GM12865 (cell line): ENCODE results near the gene RELB.

Experiments used
- DNase-seq: peaks from one replicate; pipeline ENCODE4 v3.0.0; 2010; ENCODE audit warnings: low read depth
- H3K4me3 ChIP-seq: 2 replicates; pipeline ENCODE4 v1.5.1; 2011; ENCODE audit warnings: mild to moderate bottlenecking, low read depth, low read length, control low read depth
- TF ChIP-seq, protein P1 (sequence below): IDR thresholded peaks from 2 replicates; pipeline ENCODE4 v1.5.1; 2011; ENCODE audit warnings: low read length, control low read depth, low read depth, inconsistent platforms; ENCODE audit not compliant: insufficient read depth; ENCODE audit errors: missing control alignments

Gene RELB, protein sequence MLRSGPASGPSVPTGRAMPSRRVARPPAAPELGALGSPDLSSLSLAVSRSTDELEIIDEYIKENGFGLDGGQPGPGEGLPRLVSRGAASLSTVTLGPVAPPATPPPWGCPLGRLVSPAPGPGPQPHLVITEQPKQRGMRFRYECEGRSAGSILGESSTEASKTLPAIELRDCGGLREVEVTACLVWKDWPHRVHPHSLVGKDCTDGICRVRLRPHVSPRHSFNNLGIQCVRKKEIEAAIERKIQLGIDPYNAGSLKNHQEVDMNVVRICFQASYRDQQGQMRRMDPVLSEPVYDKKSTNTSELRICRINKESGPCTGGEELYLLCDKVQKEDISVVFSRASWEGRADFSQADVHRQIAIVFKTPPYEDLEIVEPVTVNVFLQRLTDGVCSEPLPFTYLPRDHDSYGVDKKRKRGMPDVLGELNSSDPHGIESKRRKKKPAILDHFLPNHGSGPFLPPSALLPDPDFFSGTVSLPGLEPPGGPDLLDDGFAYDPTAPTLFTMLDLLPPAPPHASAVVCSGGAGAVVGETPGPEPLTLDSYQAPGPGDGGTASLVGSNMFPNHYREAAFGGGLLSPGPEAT

GRCh38 chr19:45001087-45001739, at the start of gene RELB:
Gene RELB, plus strand, starts transcription at chr19:45001464. Its CDS starts 116 bp downstream, at chr19:45001580.
- DNase-seq, result peak; percentile 94
- TF ChIP-seq, protein P1, sequence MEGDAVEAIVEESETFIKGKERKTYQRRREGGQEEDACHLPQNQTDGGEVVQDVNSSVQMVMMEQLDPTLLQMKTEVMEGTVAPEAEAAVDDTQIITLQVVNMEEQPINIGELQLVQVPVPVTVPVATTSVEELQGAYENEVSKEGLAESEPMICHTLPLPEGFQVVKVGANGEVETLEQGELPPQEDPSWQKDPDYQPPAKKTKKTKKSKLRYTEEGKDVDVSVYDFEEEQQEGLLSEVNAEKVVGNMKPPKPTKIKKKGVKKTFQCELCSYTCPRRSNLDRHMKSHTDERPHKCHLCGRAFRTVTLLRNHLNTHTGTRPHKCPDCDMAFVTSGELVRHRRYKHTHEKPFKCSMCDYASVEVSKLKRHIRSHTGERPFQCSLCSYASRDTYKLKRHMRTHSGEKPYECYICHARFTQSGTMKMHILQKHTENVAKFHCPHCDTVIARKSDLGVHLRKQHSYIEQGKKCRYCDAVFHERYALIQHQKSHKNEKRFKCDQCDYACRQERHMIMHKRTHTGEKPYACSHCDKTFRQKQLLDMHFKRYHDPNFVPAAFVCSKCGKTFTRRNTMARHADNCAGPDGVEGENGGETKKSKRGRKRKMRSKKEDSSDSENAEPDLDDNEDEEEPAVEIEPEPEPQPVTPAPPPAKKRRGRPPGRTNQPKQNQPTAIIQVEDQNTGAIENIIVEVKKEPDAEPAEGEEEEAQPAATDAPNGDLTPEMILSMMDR, result no peak
- peak within 1 kb of the TSS; percentile 73 for H3K4me3 ChIP-seq

DNA sequence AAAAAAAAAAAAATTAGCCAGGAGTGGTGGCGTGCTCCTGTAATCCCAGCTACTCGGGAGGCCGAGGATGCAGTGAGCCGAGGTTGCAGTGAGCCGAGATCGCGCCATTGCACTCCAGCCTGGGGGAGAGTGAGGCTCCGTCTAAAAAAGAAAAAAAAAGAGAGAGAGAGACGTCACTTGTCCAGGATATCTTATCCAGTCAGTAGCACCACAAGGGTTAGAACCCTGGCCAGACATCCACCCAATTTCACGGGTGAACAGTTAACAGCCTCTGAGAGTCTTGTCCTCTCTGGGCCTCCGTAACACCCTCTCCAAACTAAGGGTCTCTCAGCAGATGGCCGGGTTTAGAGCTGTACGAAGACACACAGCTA, 47.0 kb upstream of the RELB start:
- peak overlapping the region; percentile 79 for H3K4me3 ChIP-seq
- TF ChIP-seq, protein P1, result no peak
- no peak for DNase-seq

- peak within 1 kb of the TSS; percentile 79 for H3K4me3 ChIP-seq
- TF ChIP-seq, protein P1, result no peak
- DNase-seq, result peak; percentile 98
These were observed 46.4 kb upstream of the RELB start, which contains the start of gene CLPTM1 for GRCh38 chr19:44954649-44955504. Gene CLPTM1, plus strand, starts transcription at chr19:44955380. Its CDS starts 16 bp downstream, at chr19:44955396.

DNA sequence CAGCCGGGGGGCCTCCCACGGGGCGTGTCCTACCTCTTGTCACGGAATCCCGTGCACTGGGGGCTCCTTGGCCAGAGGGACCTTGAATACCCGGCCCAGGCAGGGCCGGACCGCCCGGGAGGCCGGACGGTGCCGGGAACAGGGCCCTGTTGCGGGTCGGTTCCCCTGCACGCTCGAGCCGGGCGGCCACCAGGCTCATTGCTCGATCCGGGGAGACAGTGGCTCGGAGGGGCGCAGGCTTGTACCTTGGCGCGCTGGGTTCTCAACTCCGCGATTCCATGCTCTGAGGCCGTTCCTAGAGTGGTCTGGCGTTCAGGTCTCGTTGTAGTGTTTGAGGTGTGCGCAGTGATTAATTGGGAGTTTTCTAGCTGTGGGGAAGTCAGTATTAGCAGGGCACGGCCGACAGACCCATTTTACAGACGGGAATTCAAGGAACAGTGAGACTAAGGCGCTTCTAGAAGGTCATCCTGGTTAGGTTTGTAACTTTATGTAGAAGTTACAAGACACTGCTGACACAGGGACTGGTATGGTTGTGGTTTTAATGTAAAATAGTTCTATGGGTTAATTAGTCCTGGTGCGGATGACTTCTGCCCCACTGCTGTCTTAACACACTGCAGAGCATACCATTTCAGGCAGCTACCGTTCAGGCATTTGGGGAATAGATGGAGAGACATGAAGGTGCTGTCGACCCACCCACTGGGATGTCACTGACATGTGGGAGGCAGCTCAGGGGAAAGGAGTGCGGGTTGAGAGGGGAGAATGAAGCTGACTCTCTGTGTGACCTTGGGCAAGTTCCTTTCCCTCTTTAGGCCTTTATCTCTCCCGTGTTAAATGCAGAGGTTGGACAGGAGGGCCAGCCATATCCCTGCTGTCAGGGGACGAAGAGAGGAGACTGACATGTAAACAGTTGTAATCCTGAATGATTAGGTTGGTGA, 45.5 kb upstream of the RELB start:
- no peak for DNase-seq
- TF ChIP-seq, protein P1, result no peak
- H3K4me3 ChIP-seq, result peak overlapping the region; percentile 75

- H3K4me3 ChIP-seq, result no peak overlapping the region
- no peak for DNase-seq
- TF ChIP-seq, protein P1, result no peak
These were observed 43.7 kb upstream of the RELB start for GRCh38 chr19:44957526-44957925.
